GM23248 (cell line): ENCODE measurements around the gene TRDMT1. TPM values are rescaled to one million over a fixed set of nuclear protein-coding genes. Genes with fewer than 3 reads are reported as not detected.

ENCODE experiments used
- DNase-seq: peaks from one replicate; pipeline ENCODE4 v3.0.0-alpha.2; 2015
- H2AFZ ChIP-seq: fragments of 200-600 bp; sonication (generic); 2 replicates; pipeline ENCODE4 v1.6.1; 2016; ENCODE audit warnings: antibody characterized with exemption
- H3F3A ChIP-seq: fragments of 200-600 bp; sonication (generic); 2 replicates; pipeline ENCODE4 v1.6.1; 2016; ENCODE audit warnings: mild to moderate bottlenecking, antibody characterized with exemption, mixed run types; ENCODE audit not compliant: insufficient read depth
- H3K27ac ChIP-seq: fragments of 200-600 bp; sonication (generic); 2 replicates; pipeline ENCODE4 v1.5.1; 2016; ENCODE audit warnings: mild to moderate bottlenecking
- H3K27me3 ChIP-seq: fragments of 200-600 bp; sonication (generic); replicated peaks from 2 replicates; pipeline ENCODE4 v1.6.1; 2016; ENCODE audit warnings: mild to moderate bottlenecking; ENCODE audit not compliant: insufficient read depth
- H3K36me3 ChIP-seq: fragments of 200-600 bp; sonication (generic); 2 replicates; pipeline ENCODE4 v1.6.1; 2016; ENCODE audit warnings: low read depth, mild to moderate bottlenecking
- H3K4me1 ChIP-seq: fragments of 200-600 bp; sonication (generic); 2 replicates; pipeline ENCODE4 v1.6.1; 2016; ENCODE audit warnings: mild to moderate bottlenecking; ENCODE audit not compliant: insufficient read depth
- H3K4me2 ChIP-seq: fragments of 200-600 bp; sonication (generic); one replicate; pipeline ENCODE4 v1.6.1; 2016; ENCODE audit warnings: mild to moderate bottlenecking; ENCODE audit not compliant: unreplicated experiment
- H3K4me3 ChIP-seq: fragments of 200-600 bp; sonication (generic); 2 replicates; pipeline ENCODE4 v1.5.1; 2016; ENCODE audit warnings: mild to moderate bottlenecking
- H3K79me2 ChIP-seq: fragments of 200-600 bp; sonication (generic); 2 replicates; pipeline ENCODE4 v1.6.1; 2016; ENCODE audit warnings: mild to moderate bottlenecking; ENCODE audit not compliant: insufficient read depth
- H3K9ac ChIP-seq: fragments of 200-600 bp; sonication (generic); 2 replicates; pipeline ENCODE4 v1.6.1; 2016; ENCODE audit warnings: mild to moderate bottlenecking
- H3K9me2 ChIP-seq: fragments of 200-600 bp; sonication (generic); 2 replicates; pipeline ENCODE4 v1.6.1; 2016; ENCODE audit warnings: mixed run types, mild to moderate bottlenecking, moderate library complexity; ENCODE audit not compliant: insufficient read depth
- H3K9me3 ChIP-seq: fragments of 200-600 bp; sonication (generic); one replicate; pipeline ENCODE4 v1.6.1; 2017; ENCODE audit warnings: low read depth
- H4K20me1 ChIP-seq: fragments of 200-600 bp; sonication (generic); 2 replicates; pipeline ENCODE4 v1.6.0; 2016; ENCODE audit not compliant: insufficient read depth
- EZH2 ChIP-seq: fragments of 200-600 bp; sonication (generic); IDR thresholded peaks from 2 replicates; pipeline ENCODE4 v1.6.1; 2018; ENCODE audit warnings: antibody characterized with exemption, mild to moderate bottlenecking; ENCODE audit not compliant: insufficient read depth, poor library complexity, severe bottlenecking
- EZH2phosphoT487 ChIP-seq: fragments of 200-600 bp; sonication (generic); IDR thresholded peaks from 2 replicates; pipeline ENCODE4 v1.6.1; 2018; ENCODE audit warnings: antibody characterized with exemption, moderate library complexity, mild to moderate bottlenecking, low read depth; ENCODE audit not compliant: insufficient read depth
- WGBS, 2 experiments: methylation state at CpG; one replicate each; pipeline ENCODE4 v1.1.6; 2015 to 2017; ENCODE audit warnings: low lambda C conversion rate in 2 of 2, low coverage in 1 of 2; ENCODE audit errors: missing lambda C conversion rate in 2 of 2; 5-methylcytosine and 5-hydroxymethylcytosine counted together
- in situ Hi-C: fragments of 300-500 bp; cut with MboI; formaldehyde crosslinking; loops from 2 replicates; pipeline ENCODE4 v1.15.0; 2020
- polyA plus RNA-seq: library from polyadenylated mRNA; unstranded; fragments of >200 nt; fragmentation: Nextera tagmentation; extraction: Ambion mirVana; gene quantifications from 2 replicates; pipeline ENCODE4 v1.2.1, GENCODE V29; 2016
- total RNA-seq: library from RNA; depleted of rRNA; stranded (reverse); fragments of >200 nt; shearing (Covaris generic); gene quantifications from 2 replicates; pipeline ENCODE4 v1.2.3, GENCODE V29; 2014

TRDMT1 gene
- total and polyA plus RNA-seq, 2 experiments from 2014 or later = 4.3 to 4.4 TPM

DNA sequence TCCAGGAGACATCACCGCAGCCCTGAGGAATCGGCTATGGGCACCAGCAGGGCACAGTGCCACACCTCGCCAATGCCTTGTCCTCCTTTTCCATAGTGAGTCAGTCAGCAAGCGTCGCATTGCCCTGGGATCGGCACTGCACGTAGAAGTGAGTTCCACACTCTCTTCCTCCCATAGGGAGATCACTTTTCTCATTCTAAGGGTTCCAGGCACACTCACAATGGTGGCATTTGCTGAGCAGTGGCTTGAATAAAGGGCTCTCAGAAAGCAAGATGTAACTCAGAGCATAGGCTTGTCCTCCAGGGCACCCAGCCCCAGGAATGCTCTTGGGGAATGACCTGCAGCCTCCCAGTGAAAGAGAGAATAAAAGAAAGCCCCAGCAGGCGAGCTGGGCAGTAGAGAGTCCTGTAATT is 25.4 kb upstream of the TRDMT1 start:
- Histone ChIP-seq H3K4me2 (peak overlapping the region; percentile 95), H3K4me3 (peak overlapping the region; percentile 86), H3K9me3 (no peaks in the 10 kb centered on the region), H3F3A (peaks cover 38% of the 10 kb centered on the region), H3K27ac (peak overlapping the region; percentile 100), H3K27me3 (no peaks in the 10 kb centered on the region), H4K20me1 (peaks cover 10% of the 10 kb centered on the region), H2AFZ (peak overlapping the region; percentile 50), H3K9ac (peak overlapping the region; percentile 99), H3K9me2 (no peaks in the 10 kb centered on the region), H3K79me2 (peaks cover 57% of the 10 kb centered on the region), H3K36me3 (peaks cover 27% of the 10 kb centered on the region), H3K4me1 (peaks cover 14% of the 10 kb centered on the region)
- WGBS, 2 experiments = 50 to 51% methylated on average over 8 of the region's 8 CpGs
- TF ChIP-seq EZH2phosphoT487 (no peak), EZH2 (no peak)
- peak; percentile 55 for DNase-seq
- in situ Hi-C loops = no loop called here

DNA sequence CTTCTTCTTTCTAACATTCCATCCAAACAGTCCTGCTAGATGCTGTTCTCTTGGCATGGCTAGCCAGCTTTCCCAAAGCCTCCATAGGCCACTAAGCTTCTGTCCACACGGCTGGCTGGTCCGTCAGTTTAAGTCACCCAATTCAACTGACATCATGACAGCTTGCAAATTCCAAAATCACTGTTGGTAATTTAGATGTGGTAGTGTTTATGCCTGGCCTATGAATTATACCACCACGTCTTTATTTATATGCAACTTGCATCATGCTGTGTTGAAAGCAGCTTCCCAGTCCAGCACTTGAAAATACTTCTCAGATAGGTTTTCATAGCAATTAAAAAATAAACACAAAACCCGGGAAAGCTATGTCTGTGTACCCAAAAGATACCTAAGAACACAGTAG is 24.3 kb upstream of the TRDMT1 start:
- Histone ChIP-seq H3K36me3 (peaks cover 16% of the 10 kb centered on the region), H3K79me2 (peaks cover 46% of the 10 kb centered on the region), H2AFZ (no peak overlapping the region), H3K27me3 (no peaks in the 10 kb centered on the region), H4K20me1 (no peaks in the 10 kb centered on the region), H3K27ac (no peak overlapping the region), H3K4me2 (no peak overlapping the region), H3K9me2 (no peaks in the 10 kb centered on the region), H3F3A (peaks cover 31% of the 10 kb centered on the region), H3K4me3 (no peak overlapping the region), H3K4me1 (peaks cover 19% of the 10 kb centered on the region), H3K9me3 (no peaks in the 10 kb centered on the region), H3K9ac (no peak overlapping the region)
- no peak for DNase-seq
- no peak for TF ChIP-seq EZH2
- no peak for TF ChIP-seq EZH2phosphoT487
- in situ Hi-C loops = no loop called here
- WGBS, 2 experiments = 98% methylated on average over 4 of the region's 4 CpGs

- H3K9me3 ChIP-seq = no peaks in the 10 kb centered on the region
- H3K4me3 ChIP-seq = no peak overlapping the region
- H3K79me2 ChIP-seq = peaks cover 41% of the 10 kb centered on the region
- no peaks in the 10 kb centered on the region for H3K36me3 ChIP-seq
- H3K9ac ChIP-seq = no peak overlapping the region
- 86 to 87% methylated on average over 4 of the region's 4 CpGs for WGBS, 2 experiments
- no peak for TF ChIP-seq EZH2
- TF ChIP-seq EZH2phosphoT487 = no peak
- H2AFZ ChIP-seq = no peak overlapping the region
- DNase-seq = no peak
- H4K20me1 ChIP-seq = no peaks in the 10 kb centered on the region
- H3K27ac ChIP-seq = no peak overlapping the region
- H3K27me3 ChIP-seq = no peaks in the 10 kb centered on the region
- peaks cover 47% of the 10 kb centered on the region for H3K4me1 ChIP-seq
- in situ Hi-C loops = no loop called here
- H3F3A ChIP-seq = peaks cover 41% of the 10 kb centered on the region
- no peaks in the 10 kb centered on the region for H3K9me2 ChIP-seq
- no peak overlapping the region for H3K4me2 ChIP-seq
Observed at GRCh38 chr10:17222329-17222728, 20.9 kb upstream of the TRDMT1 start.

- H2AFZ ChIP-seq = peak overlapping the region; percentile 55
- no peaks in the 10 kb centered on the region for H3K9me3 ChIP-seq
- in situ Hi-C loops = no loop called here
- no peak overlapping the region for H3K4me3 ChIP-seq
- no peaks in the 10 kb centered on the region for H3K27me3 ChIP-seq
- H3K36me3 ChIP-seq = no peaks in the 10 kb centered on the region
- peaks cover 24% of the 10 kb centered on the region for H3K79me2 ChIP-seq
- H3F3A ChIP-seq = peaks cover 41% of the 10 kb centered on the region
- H4K20me1 ChIP-seq = no peaks in the 10 kb centered on the region
- H3K4me1 ChIP-seq = peaks cover 51% of the 10 kb centered on the region
- H3K9me2 ChIP-seq = no peaks in the 10 kb centered on the region
- peak; percentile 48 for DNase-seq
- 23 to 24% methylated on average over 1 of the region's 1 CpG for WGBS, 2 experiments
- H3K9ac ChIP-seq = 0 out of 2 replicates have a peak overlapping the region, but pooled peaks have one; percentile 3
- no peak overlapping the region for H3K4me2 ChIP-seq
- TF ChIP-seq EZH2phosphoT487 (no peak), EZH2 (no peak)
- H3K27ac ChIP-seq = peak overlapping the region; percentile 16; the same call in 1 of the 2 replicates
Observed at GRCh38 chr10:17220652-17221100, 19.2 kb upstream of the TRDMT1 start.
